Measurements from ENCODE around the gene FOXL2. TPM values are rescaled to one million over a fixed set of nuclear protein-coding genes. Genes with fewer than 3 reads are reported as not detected.

Gene FOXL2
- total and polyA plus RNA-seq, 2 of the 13 experiments (the other 11 are each of a cell fraction or from before 2014, with no cell fraction given), result not detected

- TF ChIP-seq ZHX2 (IDR thresholded peaks at IDR 0.05; ENCODE audit: low read depth) (no peak), ZHX2 (CRISPR knock-in tag; IDR thresholded peaks at IDR 0.05; ENCODE audit: borderline replicate concordance) (no peak)
Observed at GRCh38 chr3:138949002-138949418, 2.1 kb upstream of the FOXL2 start (continued).

DNA sequence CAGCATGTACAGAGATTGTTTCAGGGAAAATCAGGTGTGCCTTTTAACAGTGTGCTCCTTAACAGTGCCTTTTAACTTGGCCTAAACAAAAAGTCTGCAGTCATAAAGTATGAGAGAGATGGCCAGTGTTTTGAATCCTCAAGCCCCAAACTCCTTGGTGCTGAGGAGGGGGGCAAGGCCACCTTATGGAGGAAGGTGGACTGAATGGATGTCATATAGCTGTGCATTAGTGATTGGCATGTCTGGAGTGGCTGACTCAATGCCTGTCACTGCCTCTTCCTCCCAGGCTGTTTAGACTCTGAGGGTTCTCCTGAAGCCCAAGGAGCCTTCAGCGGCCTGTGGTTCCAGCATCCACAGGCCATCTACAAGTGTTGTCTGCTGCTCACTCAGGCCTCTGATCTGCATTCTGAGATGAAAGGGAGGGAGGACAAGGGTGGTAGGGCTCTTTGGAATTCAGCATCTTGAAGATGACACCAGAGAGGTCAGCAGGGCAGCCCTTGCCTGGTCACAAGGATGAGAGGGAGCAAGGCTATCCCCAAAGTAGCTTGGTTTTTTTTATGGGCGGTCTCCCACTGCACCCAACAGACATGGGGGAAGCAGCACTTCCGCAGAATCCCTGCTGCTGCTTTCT lies 1.5 kb upstream of the FOXL2 start:
- Histone ChIP-seq H3K4me1 (ENCODE audit: insufficient read depth, low read length) (peaks cover 15% of the 10 kb centered on the region), H3K9ac (ENCODE audit: insufficient read depth, low read depth, low read length) (no peak overlapping the region), H3K79me2 (ENCODE audit: insufficient read depth, low read length) (no peaks in the 10 kb centered on the region), H3K4me3 (replicated peaks in 1 of 3; ENCODE audit: insufficient read depth in 1 of 3, low read depth in 2 of 3, low read length in 3 of 3) (no peak overlapping the region), H3K9me3 (ENCODE audit: low read length) (no peaks in the 10 kb centered on the region), H3K27me3 (ENCODE audit: control insufficient read depth in 1 of 2, insufficient read depth in 2 of 2, low read length in 2 of 2) (peaks cover 33 to 83% of the 10 kb centered on the region in 2 experiments), H2AFZ (ENCODE audit: low read length) (no peak overlapping the region), H4K20me1 (ENCODE audit: insufficient read depth, low read length) (no peaks in the 10 kb centered on the region), H3K36me3 (replicated peaks in 1 of 2; ENCODE audit: control insufficient read depth in 1 of 2, insufficient read depth in 2 of 2, low read length in 2 of 2) (no peaks in the 10 kb centered on the region), H3K27ac (ENCODE audit: extremely low read length, insufficient read depth, low read length) (no peak overlapping the region), H3K4me2 (ENCODE audit: low read depth, low read length) (no peak overlapping the region)
- ChIA-PET POLR2A (no interaction called here), CTCF (ENCODE audit: low intra/inter-chr PET ratio, low total read pairs) (no interaction called here)
- in situ Hi-C loops (cut with HindIII; ENCODE audit: extremely low pct_ligation_motif_present, low pct_unique_long_range_greater_than_20kb) (no loop called here), intact Hi-C loops (cut with micrococcal nuclease; ENCODE audit: unreplicated experiment) (no loop called here)
- BruUV-seq (replicated peaks), result no TSS peak
- WGBS (ENCODE audit: low lambda C conversion rate), result 23% methylated on average over 3 of the region's 3 CpGs
- FAIRE-seq (no peak), DNase-seq (ENCODE audit: low spot score) (no peak), ATAC-seq (no peak)
- TF ChIP-seq CBFB (CRISPR knock-in tag; IDR thresholded peaks at IDR 0.05) (no peak), ZFP41 (CRISPR knock-in tag; IDR thresholded peaks at IDR 0.05; ENCODE audit: borderline replicate concordance) (no peak), RFXAP (CRISPR knock-in tag; IDR thresholded peaks at IDR 0.05; ENCODE audit: borderline replicate concordance) (no peak)
- TF ChIP-seq, protein P1, sequence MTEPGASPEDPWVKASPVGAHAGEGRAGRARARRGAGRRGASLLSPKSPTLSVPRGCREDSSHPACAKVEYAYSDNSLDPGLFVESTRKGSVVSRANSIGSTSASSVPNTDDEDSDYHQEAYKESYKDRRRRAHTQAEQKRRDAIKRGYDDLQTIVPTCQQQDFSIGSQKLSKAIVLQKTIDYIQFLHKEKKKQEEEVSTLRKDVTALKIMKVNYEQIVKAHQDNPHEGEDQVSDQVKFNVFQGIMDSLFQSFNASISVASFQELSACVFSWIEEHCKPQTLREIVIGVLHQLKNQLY (CRISPR knock-in tag; IDR thresholded peaks at IDR 0.05), result no peak
